ENCODE data around the gene OIP5. TPM values are rescaled to one million over a fixed set of nuclear protein-coding genes. Genes with fewer than 3 reads are reported as not detected.
"Not testable (repeated sequence)": the region's sequence is repeated elsewhere in the genome, so short reads cannot be mapped to it uniquely, and the experiment has no call there.

OIP5 gene
- total RNA-seq, 4 donors from 2014 or later, result 2.7 to 16.3 (median 7.3) TPM

DNA sequence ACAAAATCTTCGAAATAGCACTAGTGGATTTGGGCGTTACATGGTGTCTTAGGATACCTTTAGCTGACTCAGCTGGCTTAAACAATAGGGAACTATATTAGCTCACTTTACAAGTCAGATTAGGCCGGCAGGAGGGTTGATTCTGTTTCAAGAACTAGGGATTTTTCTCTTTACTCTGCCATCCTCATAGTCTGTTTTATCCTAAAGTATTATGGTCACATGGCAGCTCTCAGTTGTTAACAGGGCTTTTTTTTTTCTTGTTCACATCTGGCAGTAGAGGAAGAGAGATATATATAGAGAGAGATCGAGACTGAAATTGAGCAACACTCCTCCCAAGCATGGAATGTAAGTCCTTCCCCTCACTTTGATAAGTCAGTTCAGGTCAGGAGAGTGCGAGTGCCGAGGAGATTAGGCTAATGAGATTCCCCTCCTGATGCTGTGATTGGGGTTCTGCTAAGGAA is 68.5 kb downstream of the OIP5 start:
- H3K4me3 ChIP-seq, result no peak overlapping the region
- WGBS, 2 donors, result 65 to 67% methylated on average over 6 of the region's 6 CpGs
- intact Hi-C loops (cut with DNase I), result no loop called here
- H3K27me3 ChIP-seq, result no peaks in the 10 kb centered on the region
- peaks cover 0 to 96% (median 9%) of the 10 kb centered on the region in 3 donors for H3K36me3 ChIP-seq
- H3K4me1 ChIP-seq, result peaks cover 0 to 19% (median 0%) of the 10 kb centered on the region in 3 donors
- no peak for TF ChIP-seq POLR2A (IDR thresholded peaks at IDR 0.05)
- TF ChIP-seq, protein P1, sequence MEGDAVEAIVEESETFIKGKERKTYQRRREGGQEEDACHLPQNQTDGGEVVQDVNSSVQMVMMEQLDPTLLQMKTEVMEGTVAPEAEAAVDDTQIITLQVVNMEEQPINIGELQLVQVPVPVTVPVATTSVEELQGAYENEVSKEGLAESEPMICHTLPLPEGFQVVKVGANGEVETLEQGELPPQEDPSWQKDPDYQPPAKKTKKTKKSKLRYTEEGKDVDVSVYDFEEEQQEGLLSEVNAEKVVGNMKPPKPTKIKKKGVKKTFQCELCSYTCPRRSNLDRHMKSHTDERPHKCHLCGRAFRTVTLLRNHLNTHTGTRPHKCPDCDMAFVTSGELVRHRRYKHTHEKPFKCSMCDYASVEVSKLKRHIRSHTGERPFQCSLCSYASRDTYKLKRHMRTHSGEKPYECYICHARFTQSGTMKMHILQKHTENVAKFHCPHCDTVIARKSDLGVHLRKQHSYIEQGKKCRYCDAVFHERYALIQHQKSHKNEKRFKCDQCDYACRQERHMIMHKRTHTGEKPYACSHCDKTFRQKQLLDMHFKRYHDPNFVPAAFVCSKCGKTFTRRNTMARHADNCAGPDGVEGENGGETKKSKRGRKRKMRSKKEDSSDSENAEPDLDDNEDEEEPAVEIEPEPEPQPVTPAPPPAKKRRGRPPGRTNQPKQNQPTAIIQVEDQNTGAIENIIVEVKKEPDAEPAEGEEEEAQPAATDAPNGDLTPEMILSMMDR (IDR thresholded peaks at IDR 0.05), result no peak
- H3K27ac ChIP-seq, result peak overlapping the region in 3 of 4 donors; percentile 53 to 71 (median 60)
- DNase-seq, result no peak
- H3K9me3 ChIP-seq, result no peaks in the 10 kb centered on the region

GRCh38 chr15:41262571-41262970 is 69.8 kb downstream of the OIP5 start:
- Histone ChIP-seq H3K27me3 (no peaks in the 10 kb centered on the region), H3K27ac (peak overlapping the region in 1 of 4 donors; percentile 60), H3K4me3 (no peak overlapping the region), H3K4me1 (peaks cover 0 to 19% (median 0%) of the 10 kb centered on the region in 3 donors), H3K36me3 (peaks cover 0 to 89% (median 9%) of the 10 kb centered on the region in 3 donors), H3K9me3 (no peaks in the 10 kb centered on the region)
- intact Hi-C loops (cut with DNase I), result no loop called here
- 90 to 94% methylated on average over 8 of the region's 8 CpGs for WGBS, 2 donors
- DNase-seq, result no peak
- TF ChIP-seq, protein P1 (IDR thresholded peaks at IDR 0.05), result no peak
- no peak for TF ChIP-seq POLR2A (IDR thresholded peaks at IDR 0.05)

DNA sequence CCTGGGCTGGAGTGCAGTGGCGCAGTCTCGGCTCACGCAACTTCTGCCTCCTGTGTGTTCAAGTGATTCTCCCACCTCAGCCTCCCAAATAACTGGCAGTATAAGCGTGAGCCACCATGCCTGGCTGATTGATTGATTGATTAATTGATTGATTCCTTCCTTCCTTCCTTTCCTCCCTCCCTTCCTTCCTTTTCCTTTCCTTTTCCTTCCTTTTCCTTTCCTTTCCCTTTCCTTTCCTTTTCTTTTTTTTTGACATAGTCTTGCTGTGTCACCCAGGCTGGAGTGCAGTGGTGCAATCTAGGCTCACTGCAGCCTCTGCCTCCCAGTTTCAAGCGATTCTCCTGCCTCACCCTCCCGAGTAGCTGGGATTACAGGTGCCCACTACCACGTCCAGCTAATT is 71.5 kb downstream of the OIP5 start:
- not testable (repeated sequence) for H3K27me3 ChIP-seq
- WGBS, 2 donors, result 90 to 98% methylated on average over 7 of the region's 7 CpGs

GRCh38 chr15:41259546-41260189 is 72.7 kb downstream of the OIP5 start:
- Histone ChIP-seq H3K27me3 (no peaks in the 10 kb centered on the region), H3K36me3 (peaks cover 0 to 85% (median 9%) of the 10 kb centered on the region in 3 donors), H3K9me3 (no peaks in the 10 kb centered on the region), H3K4me1 (peaks cover 0 to 19% (median 0%) of the 10 kb centered on the region in 3 donors), H3K27ac (peak overlapping the region in 3 of 4 donors; percentile 1 to 25 (median 3)), H3K4me3 (no peak overlapping the region)
- intact Hi-C loops (cut with DNase I), result no loop called here
- DNase-seq, result no peak
- 89 to 97% methylated on average over 5 to 12 of the region's 12 CpGs for WGBS, 2 donors
- TF ChIP-seq, protein P1 (IDR thresholded peaks at IDR 0.05), result no peak
- TF ChIP-seq POLR2A (IDR thresholded peaks at IDR 0.05), result no peak

More for the DNA sequence above, 71.5 kb downstream of the OIP5 start:
- H3K4me3 ChIP-seq; intact Hi-C loops (cut with DNase I); H3K27ac ChIP-seq; DNase-seq; H3K9me3 ChIP-seq: not testable (repeated sequence)
- Histone ChIP-seq H3K36me3 (peaks cover 0 to 88% (median 9%) of the 10 kb centered on the region in 3 donors), H3K4me1 (peaks cover 0 to 19% (median 0%) of the 10 kb centered on the region in 3 donors)

Other genes with a start within 250 kb of the OIP5 start
- 10 to 100 TPM; 15.2 to 24.8 (median 22.3) TPM for gene INO80, start 216.3 kb downstream of the OIP5 start, total RNA-seq
- gene EXD1, start 101.8 kb downstream of the OIP5 start, total RNA-seq, result not detected
- gene CHP1, start 101.3 kb downstream of the OIP5 start, total RNA-seq, result 100 to 1,000 TPM; 115 to 241 (median 160) TPM
- 10 to 100 TPM; 26.5 to 47.7 (median 37.6) TPM for gene NUSAP1, start 290 bp upstream of the OIP5 start, total RNA-seq
- 10 to 100 TPM in 3 of 4 donors, 1 to 10 TPM in 1; 9.4 to 26.9 (median 15.0) TPM for gene NDUFAF1, start 69.9 kb upstream of the OIP5 start, total RNA-seq
- gene RTF1, start 84.5 kb upstream of the OIP5 start, total RNA-seq, result 10 to 100 TPM; 23.3 to 41.6 (median 33.6) TPM
- under 1 TPM in 3 of 4 donors, not detected in 1; 0.19 to 0.76 (median 0.57) TPM for gene ITPKA, start 161.3 kb upstream of the OIP5 start, total RNA-seq
- under 1 TPM in 2 of 4 donors, not detected in 2; 0.38 to 0.82 TPM for gene LTK, start 181.2 kb upstream of the OIP5 start, total RNA-seq
- 10 to 100 TPM; 15.3 to 22.6 (median 19.8) TPM for gene RPAP1, start 211.7 kb upstream of the OIP5 start, total RNA-seq
- 10 to 100 TPM in 3 of 4 donors, 1 to 10 TPM in 1; 6.5 to 16.9 (median 11.2) TPM for gene TYRO3, start 226.6 kb upstream of the OIP5 start, total RNA-seq